Adrenal gland (tissue), 12 donors: ENCODE data around the gene TGFB1. TPM values are rescaled to one million over a fixed set of nuclear protein-coding genes. Genes with fewer than 3 reads are reported as not detected.

Source experiments
- DNase-seq, 7 donors: peaks; one replicate each; pipeline ENCODE4 v3.0.0-alpha.2; 2019 to 2020
- H3K27ac ChIP-seq, 5 donors: fragments of 200-600 bp; sonication (generic) in 4 of 5; 1 replicate in 3 of 5; 2 replicates in 2 of 5; pipeline versions ENCODE4 v1.5.1 to v1.8.0; 2016 to 2020; ENCODE audit warnings: mild to moderate bottlenecking in 1 of 5
- H3K27me3 ChIP-seq: fragments of 200-600 bp; 2 replicates; pipeline ENCODE4 v1.8.0; 2021
- H3K36me3 ChIP-seq, 2 donors: fragments of 200-600 bp; replicated peaks in 1 of 2; 1 replicate in 1 of 2; 2 replicates in 1 of 2; pipeline versions ENCODE4 v1.5.1 to v1.8.0; 2018 to 2022
- H3K4me1 ChIP-seq, 2 donors: fragments of 200-600 bp; replicated peaks in 1 of 2; 1 replicate in 1 of 2; 2 replicates in 1 of 2; pipeline versions ENCODE4 v1.5.1 to v1.8.0; 2018 to 2021
- H3K4me3 ChIP-seq, 4 donors: fragments of 200-600 bp; sonication (generic) in 3 of 4; one replicate each; pipeline ENCODE4 v1.5.1; 2016 to 2018
- H3K9me3 ChIP-seq, 3 donors: fragments of 200-600 bp; sonication (generic) in 1 of 3; replicated peaks in 1 of 3; 1 replicate in 2 of 3; 2 replicates in 1 of 3; pipeline versions ENCODE4 v1.5.1 to v1.8.0; 2016 to 2021
- CTCF ChIP-seq, 6 experiments: fragments of 450-650 bp in 4 of 6; fragments of 200-600 bp in 2 of 6; sonication (generic) in 1 of 6; IDR thresholded peaks; 1 replicate in 5 of 6; 2 replicates in 1 of 6; pipeline versions ENCODE4 v1.5.1 to v1.8.0; 2016 to 2021; ENCODE audit warnings: antibody characterized with exemption in 6 of 6, mild to moderate bottlenecking in 2 of 6, moderate library complexity in 1 of 6
- POLR2A ChIP-seq, 2 donors: fragments of 450-650 bp; IDR thresholded peaks; one replicate each; pipeline ENCODE4 v1.6.1; 2017; ENCODE audit warnings: antibody characterized with exemption in 2 of 2, mild to moderate bottlenecking in 2 of 2, moderate library complexity in 1 of 2
- WGBS, 4 donors: extraction: QIAGEN DNeasy Blood & Tissue Kit in 2 of 4; methylation state at CpG; one replicate each; pipeline versions ENCODE4 v1.1.5 to v1.1.7; 2013 to 2017; 5-methylcytosine and 5-hydroxymethylcytosine counted together
- intact Hi-C, 2 donors: fragments of 100-400 bp; cut with DNase I; formaldehyde crosslinking; loops; one replicate each; pipeline versions ENCODE4 v1.14.1 to v1.15.0; 2022 to 2023
- polyA plus RNA-seq, 3 donors: library from polyadenylated mRNA; stranded (reverse); fragments of 200-250 nt in 2 of 3; fragments of 350-450 nt in 1 of 3; fragmentation: Illumina TruSeq in 1 of 3; extraction: RNeasy Lipid Tissue Mini Kit (QIAGEN cat#74804) in 1 of 3; gene quantifications; one replicate each; pipeline ENCODE4 v1.2.3, GENCODE V29; 2013 to 2014
- total RNA-seq, 9 donors: library from RNA; depleted of rRNA in 4 of 9; stranded (reverse); fragments of >200 nt in 4 of 9; fragments of 120-200 nt in 1 of 9; fragmentation: NEBNext Ultra II Directional in 1 of 9; extraction: Animal tissue kit (Norgen Biotek cat#: 25700) in 1 of 9; gene quantifications; one replicate each; pipeline versions ENCODE4 v1.1.0 to v1.2.4, GENCODE V29; 2013 to 2023
- donor health status: healthy with polysubstance abuse.
- donor health status: Bipolar disorder and iron deficiency.
- donor health status: DM: yes; HTN: yes; CAD: no.
- donor health status: DM: no; HTN: no; CAD: no.
- donor health status: DM: no; HTN: no; CAD: no.
- donor health status: DM: yes; HTN: yes; CAD: no.

The TGFB1 gene
- total and polyA plus RNA-seq, 12 donors, result 1.6 to 75.9 (median 35.7) TPM

- TF ChIP-seq CTCF (IDR thresholded peaks at IDR 0.05) (no peak), POLR2A (IDR thresholded peaks at IDR 0.05) (no peak)
- intact Hi-C loops, result no loop called here
- Histone ChIP-seq H3K9me3 (no peaks in the 10 kb centered on the region), H3K4me1 (no peaks in the 10 kb centered on the region), H3K27ac (no peak overlapping the region), H3K4me3 (no peak overlapping the region), H3K36me3 (peaks cover 0 to 34% of the 10 kb centered on the region in 2 donors), H3K27me3 (no peaks in the 10 kb centered on the region)
- 74 to 90% (median 86%) methylated on average over 16 to 20 of the region's 20 CpGs for WGBS, 4 donors
- DNase-seq, result no peak
These were observed 11.8 kb downstream of the TGFB1 start for GRCh38 chr19:41341669-41342490.

- no peaks in the 10 kb centered on the region for H3K9me3 ChIP-seq
- WGBS, 4 donors, result 96 to 99% (median 97%) methylated on average over 5 of the region's 5 CpGs
- TF ChIP-seq CTCF (IDR thresholded peaks at IDR 0.05) (no peak), POLR2A (IDR thresholded peaks at IDR 0.05) (no peak)
These were observed 13.8 kb downstream of the TGFB1 start for GRCh38 chr19:41339936-41340335.

GRCh38 chr19:41335467-41335866 lies 18.3 kb downstream of the TGFB1 start:
- peaks cover 0 to 22% of the 10 kb centered on the region in 2 donors for H3K36me3 ChIP-seq
- WGBS, 4 donors, result 86 to 94% (median 88%) methylated on average over 5 to 10 of the region's 10 CpGs

More at GRCh38 chr19:41339936-41340335, 13.8 kb downstream of the TGFB1 start:
- no peaks in the 10 kb centered on the region for H3K27me3 ChIP-seq
- no peak overlapping the region for H3K4me3 ChIP-seq
- H3K36me3 ChIP-seq, result peaks cover 0 to 23% of the 10 kb centered on the region in 2 donors
- no peak overlapping the region for H3K27ac ChIP-seq
- no peak for DNase-seq
- no peaks in the 10 kb centered on the region for H3K4me1 ChIP-seq
- intact Hi-C loops, result no loop called here

DNA sequence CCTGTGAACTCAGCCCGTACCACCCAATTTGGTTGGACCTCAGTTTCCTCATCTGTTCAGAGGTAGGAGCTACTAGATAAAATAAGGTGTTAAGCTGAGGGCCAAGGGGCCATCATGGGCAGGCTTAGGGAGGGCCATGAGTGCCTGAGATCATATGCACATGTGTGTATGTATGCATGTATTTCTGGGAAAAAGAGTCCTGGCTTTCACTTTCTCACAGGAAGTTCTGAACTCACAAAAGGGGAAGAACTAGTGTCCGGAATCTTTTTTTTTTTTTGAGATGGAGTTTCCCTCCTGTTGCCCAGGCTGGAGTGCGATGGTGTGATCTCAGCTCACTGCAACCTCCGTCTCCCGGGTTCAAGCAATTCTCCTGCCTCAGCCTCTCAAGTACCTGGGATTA lies 18.9 kb downstream of the TGFB1 start:
- TF ChIP-seq CTCF (IDR thresholded peaks at IDR 0.05), result no peak
- TF ChIP-seq POLR2A (IDR thresholded peaks at IDR 0.05), result no peak
- no peak overlapping the region for H3K4me3 ChIP-seq
- no peaks in the 10 kb centered on the region for H3K4me1 ChIP-seq
- 62 to 95% (median 70%) methylated on average over 3 to 5 of the region's 5 CpGs for WGBS, 4 donors
- H3K9me3 ChIP-seq, result no peaks in the 10 kb centered on the region
- intact Hi-C loops, result no loop called here
- no peaks in the 10 kb centered on the region for H3K27me3 ChIP-seq
- DNase-seq, result no peak
- H3K36me3 ChIP-seq, result peaks cover 0 to 28% of the 10 kb centered on the region in 2 donors
- H3K27ac ChIP-seq, result peak overlapping the region in 2 of 5 donors; percentile 30 to 65

More at GRCh38 chr19:41335467-41335866, 18.3 kb downstream of the TGFB1 start:
- H3K4me3 ChIP-seq, result no peak overlapping the region
- TF ChIP-seq POLR2A (IDR thresholded peaks at IDR 0.05) (no peak), CTCF (IDR thresholded peaks at IDR 0.05) (no peak)
- intact Hi-C loops, result no loop called here
- H3K27ac ChIP-seq, result no peak overlapping the region
- DNase-seq, result no peak
- H3K27me3 ChIP-seq, result no peaks in the 10 kb centered on the region
- H3K9me3 ChIP-seq, result no peaks in the 10 kb centered on the region
- no peaks in the 10 kb centered on the region for H3K4me1 ChIP-seq
